GM19455 (cell line): ENCODE measurements around the gene PTPRD.

ENCODE experiments used
- ATAC-seq: cut with Tn5 transposase; IDR thresholded peaks from one replicate; pipeline ENCODE4 v1.9.1; 2021; ENCODE audit not compliant: unreplicated experiment

The PTPRD gene

DNA sequence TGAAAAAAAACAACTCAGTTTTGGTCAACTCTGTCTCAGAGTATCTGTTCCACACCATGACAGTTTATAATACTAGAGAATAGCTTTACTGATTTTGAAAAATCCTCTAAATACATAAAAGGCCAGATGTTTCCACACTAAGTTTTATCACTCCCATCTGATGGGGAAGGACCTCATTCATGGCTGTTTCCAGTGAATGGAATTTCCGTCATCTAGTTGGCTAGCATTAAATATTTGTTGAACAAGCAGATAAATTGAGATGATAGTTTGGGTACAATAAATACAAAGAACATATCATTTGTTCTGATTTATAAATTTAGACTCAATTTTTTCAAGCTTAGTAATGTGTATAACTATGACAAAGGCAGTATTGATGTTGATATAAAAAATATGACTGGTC lies 408.5 kb downstream of the PTPRD start:
- ATAC-seq: no peak

DNA sequence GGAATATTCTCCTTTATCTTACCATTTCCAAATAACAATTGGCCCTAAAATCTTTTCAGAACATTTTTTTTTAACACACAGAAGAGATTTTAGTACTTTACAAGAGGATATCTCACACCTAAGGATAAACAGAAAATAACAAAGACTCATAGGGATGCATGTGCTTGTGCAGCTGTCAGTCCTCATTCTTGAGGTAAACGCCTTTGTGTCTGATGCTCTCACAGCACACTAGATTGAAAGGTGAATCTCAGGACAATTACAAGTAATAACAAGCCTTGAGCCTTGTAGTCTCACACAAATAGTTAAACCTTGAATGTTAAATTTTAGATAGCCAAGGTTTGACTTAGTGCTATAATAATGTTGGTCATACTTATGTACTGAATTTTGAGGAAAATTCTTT lies 439.2 kb downstream of the PTPRD start:
- no peak for ATAC-seq

DNA sequence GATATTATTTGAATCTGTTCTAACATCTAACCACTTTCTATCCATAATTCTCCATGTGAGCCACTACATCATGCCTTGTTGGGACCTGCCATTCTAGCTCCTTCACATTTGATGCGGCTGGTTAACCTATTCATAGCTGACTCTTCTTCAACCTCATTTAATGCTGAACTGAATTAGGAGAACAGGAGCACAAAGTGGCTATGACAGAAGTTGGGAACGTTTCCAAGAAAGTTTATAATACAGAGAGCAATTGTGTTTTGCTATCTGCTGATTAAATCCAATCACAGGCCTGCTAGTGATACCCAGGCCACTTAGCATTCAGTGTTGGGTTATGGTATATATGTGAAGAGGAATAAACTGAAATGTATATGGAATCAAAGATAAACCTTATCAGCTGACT lies 440.3 kb downstream of the PTPRD start:
- no peak for ATAC-seq

DNA sequence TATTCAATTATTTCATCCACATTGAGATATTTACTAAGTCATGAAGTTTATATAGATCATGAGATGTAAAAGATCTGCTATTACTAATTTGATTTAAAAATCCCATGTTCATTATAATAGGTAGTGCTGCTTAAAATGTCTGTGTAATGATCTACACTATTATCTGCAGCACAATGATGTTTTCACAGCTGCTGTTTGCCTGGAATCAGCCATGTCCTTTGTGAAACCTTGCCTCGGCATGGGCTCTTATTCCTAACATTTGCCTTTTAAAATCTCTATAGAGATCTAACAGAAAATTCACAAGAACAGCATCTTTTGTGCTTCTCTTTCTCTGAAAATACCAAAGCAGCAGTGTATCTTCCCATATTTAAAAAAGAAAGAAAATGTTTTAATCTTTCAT lies 444.6 kb downstream of the PTPRD start:
- ATAC-seq: no peak

DNA sequence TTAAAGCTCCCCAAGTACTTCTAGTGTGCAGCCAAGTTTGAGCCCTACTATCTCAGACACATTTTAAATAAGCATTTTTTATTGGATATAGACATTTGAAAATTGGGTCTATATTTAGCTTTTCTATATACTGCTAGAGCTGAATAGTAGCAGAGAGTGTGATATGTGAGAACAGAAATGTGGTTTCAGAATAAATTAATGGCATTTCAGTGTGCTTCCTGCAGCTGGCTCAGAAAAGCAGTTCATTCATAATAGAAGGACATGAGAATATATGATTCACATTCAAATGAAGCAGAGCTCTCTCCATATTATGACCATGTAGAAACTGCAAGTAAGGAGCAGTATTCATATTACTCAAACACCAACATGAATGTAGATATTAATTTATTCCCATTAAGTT lies 464.0 kb downstream of the PTPRD start:
- ATAC-seq: no peak

DNA sequence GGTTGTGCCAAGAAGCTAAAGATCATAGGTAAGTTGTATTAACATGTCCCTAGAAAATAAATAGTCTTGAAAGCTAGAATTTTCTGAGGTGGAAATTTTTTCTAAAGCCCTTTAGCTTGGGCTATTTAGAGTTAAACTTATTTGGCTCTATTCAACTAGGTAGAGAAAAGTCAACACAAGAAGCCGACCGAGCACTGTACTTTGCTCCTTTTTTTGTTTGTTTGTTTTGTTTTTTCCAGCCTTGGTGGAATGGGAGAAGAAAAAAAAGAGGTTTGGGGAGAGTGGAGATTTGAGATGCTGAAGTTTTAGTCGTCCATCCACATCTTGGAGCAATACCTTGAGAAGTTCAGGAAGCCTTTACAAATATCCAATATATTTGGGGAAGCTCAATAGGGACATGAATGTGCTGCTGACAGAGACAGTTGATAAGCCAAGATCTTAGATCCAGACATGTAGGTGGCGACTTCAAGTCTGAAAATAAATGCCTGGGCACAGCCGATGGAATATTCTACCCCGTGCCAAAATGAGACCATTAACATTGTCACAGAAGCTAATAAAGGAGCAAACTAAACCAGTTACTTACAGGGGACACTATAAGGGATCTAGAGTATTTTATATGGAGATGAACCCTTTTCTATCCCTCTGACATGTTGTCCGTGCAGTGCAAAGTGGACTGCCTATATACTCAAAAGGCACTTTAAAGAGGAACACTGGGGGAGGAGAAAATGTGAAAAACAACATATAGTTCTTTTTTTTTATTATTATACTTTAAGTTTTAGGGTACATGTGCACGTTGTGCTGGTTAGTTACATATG lies 466.1 kb downstream of the PTPRD start:
- no peak for ATAC-seq

DNA sequence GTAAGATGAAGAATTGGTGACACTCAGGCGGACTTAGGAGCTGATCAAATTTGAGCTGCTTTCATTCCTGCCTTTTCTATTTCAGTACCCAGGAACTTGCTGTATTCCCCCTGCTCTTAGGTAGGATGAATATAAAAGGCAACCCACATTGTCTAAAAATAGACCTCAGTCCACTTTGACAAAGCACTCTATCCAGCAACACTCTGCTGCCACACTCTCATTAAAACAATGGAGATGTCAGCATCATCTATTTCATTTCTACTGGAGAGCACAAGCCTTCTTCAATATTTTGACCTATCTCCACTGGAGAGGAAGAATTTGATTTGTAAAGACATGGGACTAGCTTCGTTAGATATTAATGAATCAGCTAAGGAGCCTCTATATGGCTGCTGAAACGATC lies 468.4 kb downstream of the PTPRD start:
- ATAC-seq: no peak

DNA sequence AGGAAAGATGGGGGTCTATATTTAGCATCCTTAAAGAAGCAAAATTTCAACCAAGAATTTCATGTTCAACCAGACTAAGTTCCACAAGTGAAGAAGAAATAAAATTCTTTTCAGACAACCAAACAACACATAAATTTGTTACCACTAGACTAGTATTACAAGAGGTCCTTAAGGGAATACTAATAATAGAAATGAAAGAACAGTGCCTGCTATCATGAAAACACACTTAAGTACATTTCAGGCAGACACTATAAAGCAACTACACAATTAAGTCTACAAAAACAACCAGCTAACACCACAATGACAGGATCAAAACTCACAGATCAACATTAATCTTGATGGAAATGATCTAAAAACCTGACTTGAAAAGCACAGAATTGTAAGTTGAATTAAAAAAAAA lies 477.2 kb downstream of the PTPRD start:
- ATAC-seq: no peak

DNA sequence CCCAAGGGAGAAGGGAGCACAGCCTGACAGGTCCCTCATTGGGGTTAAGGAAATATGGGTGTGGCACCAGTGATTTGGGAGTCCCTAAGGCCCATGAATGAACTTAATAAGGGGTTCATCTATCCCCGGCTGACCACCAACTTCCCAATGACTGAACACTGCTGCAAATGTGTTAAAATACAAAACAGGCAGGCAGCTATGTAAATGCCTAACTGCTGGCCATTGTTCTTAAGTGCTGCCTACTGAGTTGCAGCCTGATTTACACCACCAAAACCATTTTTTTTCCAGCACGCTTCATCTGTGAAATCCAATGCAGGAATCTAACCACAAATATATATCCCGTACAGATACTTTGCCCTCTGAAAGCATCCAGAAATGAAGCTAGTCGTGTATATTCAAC lies 478.5 kb downstream of the PTPRD start:
- ATAC-seq: no peak

DNA sequence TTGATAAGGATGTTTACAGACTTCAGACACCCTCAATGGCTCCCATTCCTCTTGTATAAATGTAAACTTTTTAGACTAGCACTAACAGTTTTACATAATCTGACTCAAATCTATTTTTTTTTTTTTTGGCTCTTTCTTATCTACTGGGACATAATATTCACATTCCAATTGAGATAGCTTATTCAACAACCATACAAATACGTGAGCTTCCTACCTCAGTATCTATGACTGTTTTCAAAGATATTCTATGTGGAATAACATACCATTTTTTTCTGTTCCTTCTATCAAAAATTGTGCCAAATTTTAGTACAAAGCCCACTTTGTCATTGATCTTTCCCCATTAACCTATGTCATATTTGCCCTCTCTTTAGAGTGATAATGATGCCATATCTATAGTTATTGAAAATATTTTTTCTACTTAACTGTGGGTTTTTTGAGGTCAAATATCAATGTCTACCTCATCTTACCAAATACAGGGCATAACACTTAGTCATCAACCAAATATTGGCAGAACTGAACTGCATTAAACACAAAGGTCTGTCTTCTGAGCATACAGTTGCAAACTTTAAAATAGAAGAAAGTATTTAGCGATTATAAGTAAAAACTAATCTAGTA lies 482.6 kb downstream of the PTPRD start:
- no peak for ATAC-seq

DNA sequence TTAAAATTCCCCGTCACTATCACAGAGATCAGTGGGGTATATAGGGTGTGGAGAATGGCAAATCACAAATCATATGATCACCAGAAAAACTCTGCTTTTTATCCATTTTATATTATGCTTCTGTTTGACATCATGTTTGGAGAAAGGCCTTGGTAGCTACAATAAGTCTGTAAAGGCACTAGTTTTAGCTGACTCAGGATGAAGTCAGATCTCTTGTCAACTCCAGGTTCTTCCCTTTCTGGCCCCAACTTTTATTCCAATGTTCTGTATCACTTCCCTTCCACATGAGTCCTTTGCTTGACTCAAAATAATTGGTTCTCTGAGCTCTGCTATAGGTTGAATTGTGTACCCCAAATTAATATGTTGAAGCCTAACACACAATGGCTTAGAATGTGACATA lies 484.9 kb downstream of the PTPRD start:
- ATAC-seq: no peak

DNA sequence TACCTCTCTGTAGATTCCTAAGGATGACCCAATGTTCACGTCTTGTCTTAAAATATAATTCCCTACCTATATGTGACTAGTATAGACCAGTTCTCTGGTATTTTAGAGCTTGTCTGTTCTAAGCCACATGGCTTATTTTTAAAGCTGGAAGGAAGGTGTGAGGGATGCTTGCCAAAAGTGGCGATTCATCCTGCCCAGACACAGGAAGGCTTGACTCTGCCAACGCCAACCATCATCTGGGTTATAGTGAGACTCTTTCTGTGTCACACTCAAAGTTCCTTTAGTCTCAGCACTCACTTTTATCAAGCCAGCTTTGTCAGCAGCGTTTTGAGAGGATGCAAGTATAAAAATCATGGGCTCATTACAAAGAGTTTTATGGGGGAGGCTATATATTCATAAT lies 500.0 kb downstream of the PTPRD start:
- ATAC-seq: no peak

DNA sequence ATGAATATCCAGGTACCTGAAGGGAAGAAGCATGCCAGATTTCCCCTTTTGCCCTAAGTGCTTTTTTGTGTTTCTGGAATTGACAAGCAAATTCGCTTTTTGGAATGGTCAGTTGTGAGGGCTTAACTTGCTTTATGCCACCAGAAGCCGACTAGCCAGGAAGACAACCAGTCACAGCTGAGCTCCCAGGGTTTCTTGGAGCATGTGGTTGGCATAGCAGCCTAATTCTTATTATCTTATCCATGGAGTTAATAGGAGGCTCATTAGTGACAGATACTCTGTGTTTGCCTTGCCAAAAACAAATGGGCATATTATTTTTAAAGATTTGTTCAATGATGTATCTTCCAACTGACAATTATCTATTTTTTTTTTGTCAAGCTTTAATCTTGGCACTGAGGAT lies 500.7 kb downstream of the PTPRD start:
- no peak for ATAC-seq

DNA sequence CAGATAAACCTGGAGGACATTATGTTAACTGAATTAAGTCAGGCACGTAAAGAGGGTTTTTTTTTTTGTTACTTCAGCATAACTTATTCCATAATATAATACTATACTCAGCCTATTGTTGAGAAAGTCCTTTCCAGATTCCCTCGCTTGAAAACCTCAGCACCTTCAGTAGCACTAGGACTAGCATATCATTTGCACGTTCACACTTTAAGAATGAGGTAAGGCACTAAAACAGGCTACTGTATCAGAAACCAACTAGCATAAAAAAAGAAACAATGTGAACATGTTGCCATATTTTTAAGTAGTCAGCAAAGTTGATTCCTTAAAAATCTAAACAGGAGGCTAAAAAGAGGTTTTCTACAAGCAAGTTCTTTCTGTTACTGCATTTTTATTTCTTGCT lies 504.0 kb downstream of the PTPRD start:
- ATAC-seq: no peak

DNA sequence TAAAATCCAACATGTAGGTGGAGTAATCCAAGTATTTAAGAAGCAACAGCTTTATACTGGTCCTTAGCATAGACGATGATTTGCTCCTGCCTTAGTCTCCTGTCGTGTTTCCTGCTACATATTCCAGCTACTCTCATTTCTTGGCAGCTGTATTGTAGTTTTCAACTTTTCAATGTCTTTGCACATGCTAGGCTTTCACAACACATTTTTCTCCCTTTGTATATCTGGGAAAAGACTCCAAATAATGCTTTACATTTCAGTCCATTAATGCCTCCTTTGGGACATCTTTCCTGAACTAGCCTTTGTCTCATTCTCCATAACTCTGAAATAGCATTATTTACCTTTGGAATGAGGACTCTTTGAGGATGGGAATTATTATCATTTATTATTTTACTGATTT lies 508.0 kb downstream of the PTPRD start:
- ATAC-seq: no peak

DNA sequence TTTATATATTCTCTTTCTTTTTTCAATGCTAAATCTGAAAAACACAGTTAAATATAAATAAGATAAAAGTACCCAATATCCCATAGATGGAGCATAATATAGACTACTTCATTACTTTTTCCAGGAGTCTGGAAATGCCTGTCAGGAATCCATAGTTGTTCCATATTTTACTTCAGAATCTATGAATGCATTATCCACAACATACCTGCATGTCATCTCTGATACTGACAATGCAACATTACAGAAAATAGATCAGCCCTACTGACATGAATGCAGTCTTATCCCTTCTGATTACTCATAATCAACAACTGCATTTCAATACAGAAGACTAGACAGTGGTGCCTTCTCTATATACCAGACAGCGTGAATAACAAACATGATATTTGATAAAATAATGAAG lies 517.6 kb downstream of the PTPRD start:
- no peak for ATAC-seq

DNA sequence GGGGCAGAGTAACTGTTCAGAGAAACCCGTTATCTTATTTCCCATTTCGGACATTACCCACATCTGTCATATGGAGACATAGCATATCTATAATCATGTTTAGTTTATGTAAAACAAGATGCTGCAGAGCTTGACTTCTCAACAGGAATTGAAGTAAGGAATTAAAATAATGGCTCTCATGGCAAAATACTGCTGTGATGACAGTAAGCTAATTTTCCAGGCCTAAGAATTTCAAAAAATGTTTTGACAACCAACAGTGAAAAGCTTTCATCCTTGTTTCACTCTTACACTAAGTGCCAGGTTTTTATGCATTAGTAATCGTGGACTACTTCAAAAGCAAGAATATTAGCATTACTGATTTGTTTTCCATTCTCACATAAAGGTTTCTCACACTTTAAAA lies 518.2 kb downstream of the PTPRD start:
- ATAC-seq: no peak

DNA sequence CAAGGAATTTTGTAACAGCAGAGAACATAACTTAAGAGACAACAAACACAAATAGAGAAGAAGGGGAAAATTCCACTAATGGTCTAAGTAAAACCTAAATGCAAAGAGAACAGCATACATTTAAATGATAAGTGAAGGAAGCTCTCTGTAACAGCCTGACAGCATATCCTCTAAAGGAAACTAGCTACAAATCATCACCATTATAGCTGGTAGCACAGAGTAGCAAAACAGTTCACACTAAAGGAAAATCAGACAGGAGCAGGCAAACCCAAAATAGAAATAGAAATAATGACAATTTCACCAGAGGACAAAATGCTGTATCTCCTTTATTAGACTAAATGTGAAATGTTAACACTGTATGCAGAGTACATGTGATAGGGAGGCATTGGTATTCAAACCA lies 532.8 kb downstream of the PTPRD start:
- no peak for ATAC-seq

DNA sequence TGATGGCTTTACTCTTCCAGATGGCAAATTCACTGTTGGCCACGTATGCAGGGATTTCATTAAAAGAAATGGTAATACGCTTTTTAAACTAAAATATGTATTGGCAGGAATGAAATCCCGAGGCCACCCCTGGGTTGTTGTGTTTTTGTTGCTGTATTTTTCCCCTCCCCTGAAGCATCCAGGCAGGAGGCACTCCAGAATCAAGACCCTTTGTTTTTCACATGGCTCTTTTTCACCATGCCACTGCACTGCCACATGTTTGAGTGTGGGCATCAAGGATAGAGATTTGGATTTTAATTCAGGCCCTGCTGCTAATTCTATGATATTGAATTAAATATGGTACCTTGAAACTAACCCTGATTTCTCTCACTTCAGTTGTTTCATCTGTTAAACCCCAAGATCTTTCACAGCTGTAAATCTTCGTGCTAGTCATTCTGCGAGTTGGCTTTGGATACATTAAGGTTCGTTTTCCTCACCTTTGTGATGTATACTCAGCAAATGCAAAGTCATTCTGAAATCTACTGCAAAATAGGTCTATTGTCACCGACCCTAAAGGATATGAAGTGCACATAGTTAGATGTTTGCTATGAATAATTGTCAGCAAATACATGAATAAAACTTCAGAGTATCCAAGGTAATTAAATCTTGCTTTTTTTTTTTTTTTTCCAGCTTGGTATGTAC lies 533.4 kb downstream of the PTPRD start:
- no peak for ATAC-seq

DNA sequence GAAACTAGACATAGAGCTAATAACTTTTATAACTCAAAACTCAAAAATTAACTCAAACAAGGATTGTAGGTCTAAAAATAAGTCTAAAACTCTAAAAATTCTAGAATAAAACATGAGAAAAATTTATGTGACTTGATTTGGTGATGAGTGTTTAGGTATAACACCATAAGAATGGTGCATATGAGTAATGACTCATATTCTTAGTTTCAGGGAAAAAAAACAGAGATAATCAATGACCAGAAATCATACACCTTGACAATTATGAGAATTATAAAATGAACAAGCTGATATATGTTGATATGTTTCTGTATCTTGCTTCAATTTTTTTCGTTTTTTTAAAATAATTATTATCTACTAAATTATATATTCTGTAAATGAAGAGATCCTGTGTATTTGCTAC lies 541.2 kb downstream of the PTPRD start:
- no peak for ATAC-seq

DNA sequence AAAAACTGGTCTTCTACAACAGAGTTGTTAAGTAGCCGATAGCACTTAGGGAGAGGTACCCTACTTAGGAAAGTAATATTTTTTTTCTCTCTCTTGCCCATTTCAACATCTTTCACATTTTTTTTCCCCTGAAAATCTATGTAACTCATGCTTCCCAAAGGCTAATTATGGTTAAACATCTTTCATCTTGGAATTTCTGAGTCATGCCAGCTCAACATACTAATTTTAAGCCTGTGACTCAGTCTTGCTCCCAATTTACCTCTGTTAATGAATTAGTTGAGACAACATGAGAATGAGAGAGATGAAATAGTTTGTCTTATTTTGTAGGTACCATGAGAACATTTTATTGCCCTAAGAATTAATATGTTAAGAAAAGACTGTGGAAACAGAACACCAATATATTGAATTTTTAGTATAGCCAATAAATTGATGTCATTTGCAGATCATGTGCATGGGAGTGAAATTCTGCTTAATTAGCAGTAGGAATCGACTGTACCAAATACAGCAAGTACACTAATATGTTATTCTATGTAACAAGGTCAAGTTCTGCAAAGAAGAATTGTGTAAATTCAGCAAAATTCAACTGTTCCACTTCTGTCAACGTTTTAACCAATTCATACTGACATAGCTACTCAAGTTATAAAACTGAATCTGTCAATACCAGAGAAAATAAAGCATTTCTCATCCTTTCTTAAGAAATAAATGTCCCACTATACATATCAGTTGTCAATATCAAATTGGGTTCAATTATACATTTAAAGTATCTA lies 550.0 kb downstream of the PTPRD start:
- ATAC-seq: no peak

DNA sequence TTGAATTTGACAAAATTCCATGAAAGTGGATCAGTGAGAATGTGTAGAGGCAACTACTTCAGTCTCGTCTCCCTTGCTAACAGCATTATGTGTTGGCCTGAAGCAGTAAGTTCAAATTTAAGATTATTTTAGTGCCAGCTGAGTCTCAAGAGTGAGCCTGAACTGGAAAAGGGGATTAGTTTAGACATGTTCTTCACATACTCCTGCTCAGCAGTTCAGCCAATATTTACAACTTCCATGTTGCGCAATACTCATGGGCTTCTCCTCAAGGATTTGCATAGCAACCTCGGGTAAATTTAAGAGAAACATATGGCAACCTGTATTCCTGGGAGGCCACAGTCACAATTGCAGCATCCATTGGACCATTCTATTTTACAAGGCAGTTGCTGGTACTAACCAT lies 553.8 kb downstream of the PTPRD start:
- ATAC-seq: no peak
